ENCODE results near the gene OR5C1.
A peak's percentile ranks its signal among the peaks of the same experiment; 100 is the strongest.
"Not testable (repeated sequence)": the region's sequence is repeated elsewhere in the genome, so short reads cannot be mapped to it uniquely, and the experiment has no call there.

The OR5C1 gene

DNA sequence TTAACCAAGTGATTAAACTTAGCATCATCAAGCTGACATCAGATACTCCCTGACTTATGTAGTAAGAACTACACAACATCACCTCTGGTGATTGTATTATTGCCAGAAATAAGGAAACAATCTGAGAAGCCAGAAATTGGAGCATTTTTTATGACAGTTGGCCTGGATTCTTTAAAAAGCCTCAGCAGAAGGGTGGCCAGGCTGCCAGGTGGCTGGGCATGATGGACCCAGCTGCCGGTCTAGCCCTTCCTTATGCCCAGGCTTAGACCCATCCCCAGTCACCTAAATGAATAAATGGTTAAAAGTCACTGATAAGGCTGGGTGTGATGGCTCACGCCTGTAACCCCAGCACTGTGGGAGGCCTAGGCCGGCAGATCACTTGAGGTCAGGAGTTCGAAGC is 24.0 kb downstream of the OR5C1 start:
- DNase-seq, result no peak

- DNase-seq, result no peak
Measured at GRCh38 chr9:122814545-122814944, 25.8 kb downstream of the OR5C1 start.

DNA sequence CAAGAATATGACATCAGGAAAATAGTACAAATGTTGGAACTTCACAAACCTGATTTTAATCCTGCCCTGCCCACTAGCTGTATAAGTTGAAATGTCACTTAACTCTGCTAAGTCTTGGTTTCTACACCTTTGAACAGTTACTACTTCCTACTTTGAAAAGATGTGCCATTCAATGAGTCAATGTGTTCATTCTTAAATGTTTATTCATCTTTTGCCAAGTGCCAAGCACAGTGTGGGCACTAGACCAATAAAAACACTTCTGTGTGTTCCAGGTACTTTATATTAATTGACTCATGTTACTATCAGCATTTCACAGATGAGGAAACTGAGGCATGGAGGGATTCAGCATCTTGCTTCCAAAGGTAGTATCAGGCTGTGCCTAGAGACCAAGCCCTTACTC is 26.8 kb downstream of the OR5C1 start:
- no peak for DNase-seq

DNA sequence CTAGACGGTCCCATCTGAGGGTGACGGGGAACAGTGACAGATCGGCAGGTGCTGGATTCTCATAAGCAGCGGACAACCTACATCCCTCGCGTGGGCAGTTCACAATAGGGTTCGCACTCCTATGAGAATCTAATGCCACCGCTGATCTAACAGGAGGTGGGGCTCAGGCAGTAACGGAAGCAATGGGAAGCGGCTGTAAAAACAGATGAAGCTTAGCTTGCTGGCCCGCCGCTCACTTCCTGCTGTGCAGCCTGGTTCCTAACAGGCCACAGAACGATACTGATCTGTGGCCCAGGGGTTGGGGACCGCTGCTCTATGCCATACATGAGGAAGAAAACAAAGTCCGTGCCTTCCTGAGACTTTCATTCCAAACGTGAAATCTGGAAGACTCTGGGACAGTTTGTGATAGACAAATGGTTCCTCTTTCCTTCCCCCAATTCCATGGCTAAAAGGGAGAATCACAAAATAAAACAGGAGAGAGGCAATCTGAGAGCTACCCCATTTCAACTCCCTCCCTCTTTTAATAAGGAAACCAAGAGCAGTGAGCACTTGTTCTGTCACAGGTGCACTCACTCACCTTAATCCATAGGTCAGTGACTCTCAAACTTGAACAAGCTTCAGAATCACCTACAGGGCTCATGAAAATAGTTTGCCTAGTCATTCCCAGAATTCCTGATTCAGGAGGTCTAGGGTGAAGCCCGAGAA is 27.6 kb downstream of the OR5C1 start:
- DNase-seq, result no peak

DNA sequence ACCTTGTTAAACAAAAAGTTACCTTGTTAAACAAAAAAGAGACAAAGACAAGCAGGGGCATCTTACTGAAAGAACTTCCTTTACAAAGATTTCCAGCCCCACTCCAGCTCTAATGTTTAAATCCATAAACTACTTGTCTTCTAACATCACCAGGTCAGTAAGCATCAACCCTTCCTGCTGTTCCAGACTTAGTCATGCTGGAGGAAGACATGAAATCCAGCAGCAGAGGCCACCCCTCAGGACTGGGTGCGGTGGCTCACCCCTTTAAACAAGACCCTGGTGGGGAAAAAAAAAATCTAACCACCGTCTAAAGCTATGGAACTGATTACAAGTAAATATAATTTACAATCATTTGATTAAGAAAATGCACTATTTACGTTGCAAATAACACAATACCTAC is 30.6 kb downstream of the OR5C1 start:
- DNase-seq, result no peak

DNA sequence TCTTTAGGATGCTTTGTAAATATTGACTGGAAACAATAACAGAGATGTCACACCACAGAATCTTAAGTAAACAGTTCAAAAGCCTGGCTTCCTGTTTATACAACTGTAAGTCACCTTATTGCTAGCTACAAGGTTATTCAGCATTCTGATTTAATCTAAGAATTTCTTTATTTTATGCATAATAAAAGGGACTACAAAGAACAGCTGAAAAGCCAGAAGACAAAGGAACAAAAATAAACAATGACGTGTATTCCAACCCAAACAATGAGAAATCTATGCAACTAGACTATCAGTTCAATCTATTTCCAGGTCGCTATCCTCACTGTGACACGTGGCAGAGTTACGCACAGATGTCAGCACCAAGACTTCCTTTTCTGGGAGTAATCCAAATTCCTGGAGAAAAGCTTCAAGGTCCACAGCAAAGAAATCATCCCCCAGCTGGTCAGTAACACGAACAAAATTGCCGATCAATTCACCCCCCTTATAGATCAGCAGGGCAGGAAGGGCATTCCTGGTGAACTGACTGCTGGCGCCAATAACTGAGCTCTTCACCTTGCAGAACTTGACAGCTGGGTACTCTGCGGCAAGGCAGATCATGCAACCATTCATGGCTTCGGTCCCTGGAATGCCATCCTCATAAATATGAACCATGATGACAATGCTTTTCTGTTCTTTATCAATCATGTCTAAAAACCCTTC is 31.2 kb downstream of the OR5C1 start:
- DNase-seq, result no peak

DNA sequence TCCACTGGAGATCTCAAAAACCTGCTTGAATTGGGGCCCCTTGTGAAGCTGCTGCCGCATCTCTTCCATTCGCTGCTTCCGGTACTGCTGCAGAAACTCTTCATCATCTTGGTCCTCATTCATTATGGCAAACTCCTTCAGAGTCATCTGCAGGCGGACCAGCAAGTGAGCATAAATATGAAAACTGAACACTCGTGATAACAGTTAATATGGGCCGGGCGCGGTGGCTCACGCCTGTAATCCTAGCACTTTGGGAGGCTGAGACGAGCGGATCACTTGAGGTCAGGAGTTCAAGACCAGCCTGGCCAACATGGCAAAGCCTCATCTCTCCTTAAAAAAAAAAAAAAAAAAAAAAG is 31.7 kb downstream of the OR5C1 start:
- no peak for DNase-seq

DNA sequence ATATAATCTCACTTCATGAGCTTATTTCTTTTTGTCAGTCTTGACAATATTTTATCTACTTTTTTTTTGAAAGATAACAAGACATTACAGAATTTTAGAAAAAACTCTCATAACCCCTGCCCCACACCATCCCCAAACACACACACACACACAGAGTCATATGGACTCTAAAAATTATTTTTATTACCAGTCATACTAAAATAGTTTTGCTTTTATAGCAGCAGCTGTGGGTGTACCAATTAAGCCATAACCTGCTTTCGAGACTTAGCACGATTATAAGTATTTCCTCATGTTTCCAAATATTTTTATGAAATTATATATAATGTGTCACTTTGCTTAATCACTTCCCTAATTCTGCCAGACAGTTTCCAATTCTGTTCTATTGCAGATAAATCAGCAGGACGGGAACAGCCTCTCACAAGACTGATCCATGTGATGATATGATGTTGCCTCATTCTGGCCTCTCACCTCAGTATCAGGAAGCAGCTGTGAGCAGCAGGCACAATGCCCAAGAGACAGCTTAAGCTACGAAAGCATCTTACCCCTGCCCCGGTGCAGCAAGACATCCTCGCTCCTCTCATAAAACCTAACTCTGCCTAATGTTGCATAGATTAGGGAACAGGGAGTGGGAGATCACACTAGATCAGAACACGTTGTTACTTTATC is 32.7 kb downstream of the OR5C1 start:
- peak; percentile 89 to 93 for DNase-seq

DNA sequence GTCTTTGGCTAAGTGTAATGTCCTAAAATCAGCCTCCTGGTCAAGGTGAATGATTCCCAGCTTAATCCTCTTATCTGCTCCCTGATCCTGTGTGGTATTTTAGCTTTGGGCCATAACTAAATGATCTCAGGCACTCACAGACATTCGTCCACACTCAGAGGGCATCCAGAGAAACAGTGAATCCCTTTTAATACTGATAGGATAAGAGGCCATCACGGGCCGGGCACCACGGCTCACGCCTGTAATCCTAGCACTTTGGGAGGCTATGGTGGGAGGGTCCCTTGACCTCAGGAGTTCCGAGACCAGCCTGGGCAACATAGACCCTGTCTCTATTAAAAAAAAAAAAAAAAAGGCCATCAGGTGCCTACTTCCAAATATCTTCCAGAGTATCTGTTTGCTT is 33.3 kb downstream of the OR5C1 start:
- DNase-seq, result no peak

DNA sequence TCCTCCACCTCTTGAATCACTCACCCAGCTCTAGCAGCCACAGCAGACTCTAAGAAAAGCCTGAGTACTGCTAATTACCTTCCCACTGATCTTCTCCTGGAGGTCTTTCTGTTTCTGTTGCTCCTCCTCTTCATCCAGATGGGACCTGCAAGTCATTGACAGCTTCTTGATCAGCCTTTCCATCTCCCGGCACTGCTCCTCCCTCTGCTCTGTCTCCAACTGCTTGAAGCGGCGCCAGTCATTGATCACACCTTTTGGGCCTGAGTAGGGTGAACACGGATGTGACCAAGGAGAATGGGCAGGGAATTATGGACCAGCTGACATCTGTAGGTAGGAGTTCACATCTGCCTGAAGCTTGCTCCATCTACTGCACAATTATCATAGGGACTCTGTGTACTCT is 34.2 kb downstream of the OR5C1 start:
- no peak for DNase-seq

GRCh38 chr9:122827761-122828093 is 39.0 kb downstream of the OR5C1 start:
- DNase-seq, result no peak

GRCh38 chr9:122828965-122829284 is 40.2 kb downstream of the OR5C1 start:
- not testable (repeated sequence) for DNase-seq

DNA sequence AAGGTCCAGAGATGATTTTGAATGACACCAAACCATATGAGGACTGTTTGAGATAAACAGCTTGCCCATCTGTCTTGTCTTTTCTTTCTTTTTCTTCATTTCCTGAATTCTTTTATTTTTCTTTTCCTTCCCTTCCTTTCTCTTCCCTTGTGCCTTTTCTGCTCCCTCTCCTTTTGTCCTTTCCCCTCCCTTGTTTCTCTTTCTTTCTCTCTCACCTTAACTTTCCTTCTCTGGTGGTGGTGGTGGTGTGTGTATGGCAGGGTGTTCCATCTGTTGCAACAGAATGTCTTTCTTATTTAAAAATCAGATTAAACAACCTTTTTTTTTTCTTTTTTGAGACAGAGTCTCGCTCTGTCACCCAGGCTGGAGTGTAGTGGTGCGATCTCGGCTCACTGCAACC is 43.5 kb downstream of the OR5C1 start:
- DNase-seq, result no peak

DNA sequence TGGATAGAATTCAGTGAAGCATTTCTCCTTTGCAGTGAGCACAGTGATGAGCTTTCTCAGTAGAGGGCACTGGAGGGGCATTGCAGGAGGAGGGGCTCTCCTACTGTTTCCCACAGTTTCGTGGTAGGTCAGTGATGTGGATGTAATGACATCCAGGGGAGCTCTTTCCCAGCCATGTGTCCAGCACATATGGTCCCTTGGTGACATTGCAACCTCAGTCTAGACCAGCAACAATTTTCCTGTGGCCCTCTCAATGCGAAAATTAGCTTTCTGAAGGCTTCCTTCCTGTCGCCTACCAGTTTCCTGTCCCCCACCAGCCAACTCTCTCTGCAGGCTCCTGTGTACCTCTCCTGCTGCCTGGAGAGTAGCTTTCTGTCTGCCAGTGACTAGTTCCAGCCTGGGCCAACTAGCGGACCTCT is 46.6 kb downstream of the OR5C1 start:
- no peak for DNase-seq

DNA sequence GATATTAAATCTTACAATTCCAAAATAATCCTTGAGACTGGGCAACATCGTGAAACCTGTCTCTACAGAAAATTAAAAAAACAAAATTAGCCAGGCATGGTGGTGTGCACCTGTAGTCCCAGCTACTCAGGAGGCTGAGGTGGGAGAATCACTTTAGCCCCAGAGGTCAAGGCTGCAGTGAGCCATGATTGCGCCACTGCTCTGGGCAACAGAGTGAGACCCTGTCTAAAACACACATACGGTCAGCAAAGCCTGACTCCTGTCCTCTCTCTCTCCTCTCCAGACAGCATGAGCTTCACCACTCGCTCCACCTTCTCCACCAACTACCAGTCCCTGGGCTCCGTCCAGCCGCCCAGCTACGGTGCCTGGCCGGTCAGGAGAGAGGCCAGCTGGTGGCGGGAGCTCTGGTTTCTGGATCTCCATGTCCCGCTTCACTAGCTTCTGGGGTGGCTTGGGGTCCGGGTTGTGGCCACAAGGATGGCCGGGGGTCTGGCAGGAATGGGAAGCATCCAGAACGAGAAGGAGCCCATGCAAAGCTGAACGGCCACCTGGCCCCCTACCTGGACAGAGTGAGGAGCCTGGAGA is 48.6 kb downstream of the OR5C1 start:
- DNase-seq, result no peak

GRCh38 chr9:122838441-122838840 is 49.7 kb downstream of the OR5C1 start:
- not testable (repeated sequence) for DNase-seq
